NCI-H524 treated with DMSO at 0.1 percent for 48 hours (cell line): ENCODE data around the gene DPP7.
"Not testable (repeated sequence)": the region's sequence is repeated elsewhere in the genome, so short reads cannot be mapped to it uniquely, and the experiment has no call there.

Experiments
- DNase-seq: peaks from one replicate; lab custom pipeline; 2025; lab: John Stamatoyannopoulos, UW

Gene DPP7

GRCh38 chr9:137129456-137130175 is 15.1 kb upstream of the DPP7 start:
- peak; percentile 52 for DNase-seq

DNA sequence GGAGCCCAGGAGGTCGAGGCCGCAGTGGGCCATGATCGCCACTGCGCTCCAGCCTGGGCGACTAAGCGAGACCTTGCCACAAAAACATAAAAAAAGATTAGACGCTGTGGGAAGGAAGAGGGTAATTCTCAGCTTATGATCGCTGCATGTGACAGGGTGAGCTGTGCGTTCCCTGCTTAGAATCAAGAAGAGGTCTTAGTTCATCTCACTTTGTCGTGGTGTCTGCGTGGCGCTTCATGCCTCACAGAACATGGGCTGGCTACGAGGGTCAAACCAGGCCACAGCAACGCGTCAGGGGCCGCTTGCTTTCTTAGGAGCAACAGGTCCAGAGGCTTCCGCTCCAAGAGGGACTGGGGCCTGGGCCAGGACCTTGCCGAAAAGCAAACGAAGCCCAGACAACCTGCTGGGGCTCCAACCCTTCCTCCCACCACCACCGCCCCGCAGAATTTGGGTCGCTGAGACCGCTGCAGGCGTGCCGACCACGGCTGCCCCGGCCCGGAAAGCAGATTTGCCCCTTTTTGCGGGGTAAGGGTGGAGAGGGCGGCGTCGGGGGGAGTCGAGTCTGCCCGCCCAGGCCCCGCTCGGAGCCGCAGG is 14.4 kb upstream of the DPP7 start:
- no peak for DNase-seq

GRCh38 chr9:137128158-137128861 is 13.8 kb upstream of the DPP7 start:
- no peak for DNase-seq

- no peak for DNase-seq
Observed at GRCh38 chr9:137127301-137128157, 13.0 kb upstream of the DPP7 start.

DNA sequence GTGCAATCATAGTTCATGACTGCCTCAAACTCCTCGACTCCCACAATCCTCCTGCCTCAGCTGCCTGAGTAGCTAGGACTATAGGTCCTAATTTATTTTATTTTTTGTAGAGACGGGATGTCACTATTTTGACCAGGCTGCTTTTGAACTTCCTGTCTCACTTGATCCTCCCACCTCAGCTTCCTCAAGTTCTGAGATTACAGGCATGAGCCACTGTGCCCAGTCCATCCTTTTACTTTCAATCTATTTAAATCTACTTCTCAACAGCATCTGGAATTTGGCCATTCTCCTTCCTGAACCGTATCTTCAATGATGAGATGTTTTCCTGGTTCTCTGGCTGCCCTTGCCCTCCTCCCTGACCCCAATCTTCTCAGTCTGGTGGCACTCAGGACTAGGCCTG is 12.3 kb upstream of the DPP7 start:
- no peak for DNase-seq

- DNase-seq, result not testable (repeated sequence)
Observed at GRCh38 chr9:137123952-137124462, 9.5 kb upstream of the DPP7 start.

DNA sequence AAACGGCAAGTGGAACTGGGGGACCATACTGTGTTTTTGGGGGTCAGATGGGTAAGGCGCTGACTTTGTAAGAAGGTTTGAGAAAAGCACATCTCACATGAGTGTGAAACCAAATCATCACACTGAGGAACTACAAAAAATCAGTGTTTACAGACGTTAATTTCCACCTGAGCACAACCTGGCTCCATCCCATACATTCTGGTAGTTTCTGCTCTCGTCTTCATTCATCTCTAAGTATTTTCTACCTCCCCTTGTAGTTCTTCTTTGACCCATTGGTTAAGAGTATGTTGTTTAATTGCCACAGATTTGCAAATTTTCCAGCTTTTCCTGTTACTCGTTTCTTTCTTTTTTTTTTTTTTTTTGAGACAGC is 8.9 kb upstream of the DPP7 start:
- no peak for DNase-seq

DNA sequence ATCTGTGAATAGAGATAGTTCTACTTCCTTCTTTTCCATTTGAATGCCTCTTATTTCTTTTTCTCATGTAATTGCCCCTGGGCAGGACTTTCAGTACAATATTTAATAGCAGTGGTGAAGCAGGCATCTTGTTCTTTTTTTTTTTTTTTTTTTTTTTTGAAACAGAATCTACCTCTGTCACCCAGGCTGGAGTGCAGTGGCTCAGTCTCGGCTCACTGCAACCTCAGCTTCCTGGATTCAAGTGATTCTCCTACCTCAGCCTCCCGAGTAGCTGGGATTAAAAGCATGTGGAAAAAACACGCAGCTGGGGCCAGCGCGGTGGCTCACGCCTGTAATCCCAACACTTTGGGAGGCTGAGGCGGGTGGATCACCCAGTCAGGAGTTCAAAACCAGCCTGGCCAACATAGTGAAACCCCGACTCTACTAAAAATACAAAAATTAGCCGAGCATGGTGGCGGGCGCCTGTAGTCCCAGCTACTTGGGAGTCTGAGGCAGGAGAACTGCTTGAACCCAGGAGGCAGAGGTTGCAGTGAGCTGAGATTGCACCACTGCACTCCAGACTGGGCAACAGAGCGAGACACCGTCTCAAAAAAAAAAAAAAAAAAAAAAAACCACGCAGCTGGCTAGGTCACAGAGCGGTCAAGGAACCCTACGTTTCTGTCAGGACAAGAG is 8.4 kb upstream of the DPP7 start:
- DNase-seq, result not testable (repeated sequence)

GRCh38 chr9:137121927-137122795 is 7.6 kb upstream of the DPP7 start:
- DNase-seq, result not testable (repeated sequence)

DNA sequence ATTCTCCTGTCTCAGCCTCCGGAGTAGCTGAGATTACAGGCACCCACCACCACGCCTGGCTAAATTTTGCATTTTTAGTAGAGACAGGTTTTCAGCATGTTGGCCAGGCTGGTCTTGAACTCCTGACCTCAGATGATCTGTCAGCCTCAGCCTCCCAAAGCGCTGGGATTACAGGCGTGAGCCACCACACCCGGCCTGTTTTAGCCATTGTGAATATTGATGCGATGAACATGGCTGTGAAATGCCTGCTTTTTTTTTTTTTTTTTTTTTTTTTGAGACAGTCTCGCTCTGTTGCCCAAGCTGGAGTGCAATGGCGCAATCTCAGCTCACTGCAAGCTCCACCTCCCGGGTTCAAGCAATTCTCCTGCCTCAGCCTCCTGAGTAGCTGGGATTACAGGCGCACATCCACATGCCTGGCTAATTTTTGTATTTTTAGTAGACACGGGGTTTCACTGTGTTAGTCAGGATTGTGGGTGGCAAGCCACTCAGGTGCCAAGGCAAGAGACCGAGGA is 3.6 kb upstream of the DPP7 start:
- DNase-seq, result not testable (repeated sequence)

DNA sequence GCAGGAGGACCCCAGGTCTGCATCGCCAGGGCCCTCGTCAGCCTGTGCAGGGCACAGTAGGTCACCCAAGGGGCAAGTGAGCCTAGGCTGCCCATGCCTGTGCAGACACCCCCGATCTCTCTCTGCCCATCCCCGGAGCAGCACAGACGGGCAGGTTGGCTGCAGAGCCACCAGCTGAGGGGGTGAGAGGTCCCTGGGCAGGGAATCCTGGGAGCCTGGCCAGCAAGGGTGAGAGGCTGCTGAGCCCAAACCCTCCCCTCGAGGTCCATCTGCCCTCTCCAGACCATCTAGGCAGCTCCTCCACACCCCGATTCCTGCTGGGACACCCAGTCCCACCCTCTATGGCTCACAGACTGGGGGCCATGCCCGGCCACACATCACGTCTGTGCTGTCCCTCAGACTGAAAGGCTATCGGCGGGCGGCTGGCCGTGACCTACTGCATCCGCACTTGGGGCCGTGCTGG is 2.8 kb upstream of the DPP7 start:
- no peak for DNase-seq

DNA sequence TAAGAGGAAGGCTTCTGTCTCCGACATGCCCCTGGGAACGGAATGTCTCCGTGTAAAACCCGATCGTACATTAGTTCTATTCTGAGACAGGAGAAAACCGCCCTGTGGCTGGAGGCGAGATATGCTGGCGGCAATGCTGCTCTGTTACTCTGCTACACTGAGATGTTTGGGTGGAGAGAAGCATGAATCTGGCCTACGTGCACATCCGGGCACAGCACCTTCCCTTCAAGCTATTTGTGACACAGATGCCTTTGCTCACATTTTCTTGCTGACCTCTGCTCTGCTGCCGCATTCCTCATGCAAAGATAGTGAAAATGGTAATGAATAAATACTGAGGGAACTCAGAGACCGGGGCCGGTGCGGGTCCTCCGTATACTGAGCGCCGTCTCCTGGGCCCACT is 2.2 kb upstream of the DPP7 start:
- DNase-seq, result no peak

- no peak for DNase-seq
Observed at GRCh38 chr9:137116027-137116507, 1.5 kb upstream of the DPP7 start.

- DNase-seq, result no peak
Observed at GRCh38 chr9:137115394-137116026, 977 bp upstream of the DPP7 start.

GRCh38 chr9:137114220-137114612 is 317 bp downstream of the DPP7 start:
- DNase-seq, result no peak

GRCh38 chr9:137113385-137114159 is 961 bp downstream of the DPP7 start:
- no peak for DNase-seq

GRCh38 chr9:137112564-137113384 is 1.8 kb downstream of the DPP7 start:
- DNase-seq, result no peak
